DOHH2 (cell line): Measurements from ENCODE around the gene ZNF335.
"Not testable (repeated sequence)": the region's sequence is repeated elsewhere in the genome, so short reads cannot be mapped to it uniquely, and the experiment has no call there.

Experiments used
- H3F3A ChIP-seq: fragments of 200-600 bp; sonication (generic), shearing (Covaris generic); 2 replicates; pipeline ENCODE4 v1.6.0; 2016; ENCODE audit warnings: antibody characterized with exemption, mild to moderate bottlenecking; ENCODE audit not compliant: control insufficient read depth, insufficient read depth
- H3K27ac ChIP-seq: fragments of 200-600 bp; sonication (generic); 2 replicates; pipeline ENCODE4 v1.5.1; 2014; ENCODE audit warnings: low read depth, mild to moderate bottlenecking, low read length, moderate library complexity
- H3K27me3 ChIP-seq: fragments of 200-600 bp; sonication (generic); 2 replicates; pipeline ENCODE4 v1.6.1; 2014; ENCODE audit warnings: mild to moderate bottlenecking, low read length, mixed read lengths; ENCODE audit not compliant: control insufficient read depth
- H3K36me3 ChIP-seq: fragments of 200-600 bp; sonication (generic); 2 replicates; pipeline ENCODE4 v1.6.1; 2014; ENCODE audit warnings: mild to moderate bottlenecking, low read length, moderate library complexity, mixed read lengths; ENCODE audit not compliant: control insufficient read depth
- H3K4me1 ChIP-seq: fragments of 200-600 bp; sonication (generic); 2 replicates; pipeline ENCODE4 v1.6.1; 2014; ENCODE audit warnings: mild to moderate bottlenecking, low read length, mixed read lengths; ENCODE audit not compliant: control insufficient read depth
- H3K4me2 ChIP-seq: fragments of 200-600 bp; sonication (generic); 2 replicates; pipeline ENCODE4 v1.6.0; 2014; ENCODE audit warnings: mild to moderate bottlenecking, low read length, moderate library complexity
- H3K4me3 ChIP-seq: fragments of 200-600 bp; sonication (generic); 2 replicates; pipeline ENCODE4 v1.5.1; 2014; ENCODE audit warnings: mild to moderate bottlenecking, low read length, mixed read lengths
- H3K79me2 ChIP-seq: fragments of 200-600 bp; sonication (generic); 2 replicates; pipeline ENCODE4 v1.6.1; 2014; ENCODE audit warnings: mild to moderate bottlenecking, low read length, mixed read lengths; ENCODE audit not compliant: control insufficient read depth
- H3K9me2 ChIP-seq: fragments of 200-600 bp; sonication (generic); replicated peaks from 2 replicates; pipeline ENCODE4 v1.6.1; 2014; ENCODE audit warnings: mild to moderate bottlenecking, low read length, mixed read lengths; ENCODE audit not compliant: control insufficient read depth
- H3K9me3 ChIP-seq: fragments of 200-600 bp; sonication (generic); 2 replicates; pipeline ENCODE4 v1.6.1; 2014; ENCODE audit warnings: antibody characterized with exemption, low read length, mixed read lengths; ENCODE audit not compliant: control insufficient read depth, insufficient read depth
- H4K20me1 ChIP-seq: fragments of 200-600 bp; sonication (generic); 2 replicates; pipeline ENCODE4 v1.6.0; 2014; ENCODE audit warnings: low read depth, mild to moderate bottlenecking, antibody characterized with exemption, low read length, moderate library complexity; ENCODE audit not compliant: control insufficient read depth, insufficient read depth
- EZH2phosphoT487 ChIP-seq: fragments of 200-600 bp; sonication (generic); IDR thresholded peaks from 2 replicates; pipeline ENCODE4 v1.6.1; 2017; ENCODE audit warnings: borderline replicate concordance, mild to moderate bottlenecking, antibody characterized with exemption, low read length, moderate library complexity, mixed read lengths
- TF ChIP-seq, protein P1 (sequence below): fragments of 200-600 bp; sonication (generic); IDR thresholded peaks from one replicate; pipeline ENCODE4 v1.5.1; 2014; ENCODE audit warnings: antibody characterized with exemption, mild to moderate bottlenecking, low read depth, low read length; ENCODE audit not compliant: poor library complexity, severe bottlenecking

Gene ZNF335

DNA sequence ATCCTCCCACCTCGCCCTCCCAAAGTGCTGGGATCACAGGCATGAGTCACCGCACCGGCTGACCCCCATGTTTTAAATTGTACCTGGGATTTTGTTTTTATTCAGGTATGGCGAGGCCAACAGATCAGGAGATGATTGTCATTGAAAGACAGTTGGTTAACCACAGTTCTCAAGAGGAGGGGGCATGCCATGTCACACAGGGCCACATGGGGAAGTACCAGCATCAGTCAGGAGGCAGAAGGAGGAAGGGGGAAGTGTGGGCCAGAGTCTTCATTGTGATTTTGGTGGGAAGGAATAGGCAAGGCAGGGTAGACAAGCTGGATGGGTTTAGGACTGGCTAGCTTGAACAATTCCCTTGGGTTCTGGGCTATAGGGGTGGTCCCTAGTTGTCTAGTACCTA, 26.8 kb upstream of the ZNF335 start:
- Histone ChIP-seq H3K4me3 (no peak overlapping the region), H3K4me2 (no peak overlapping the region), H3F3A (no peaks in the 10 kb centered on the region), H3K36me3 (no peaks in the 10 kb centered on the region), H3K4me1 (peaks cover 3% of the 10 kb centered on the region; the same call in 1 of the 2 replicates), H3K27me3 (peaks cover 43% of the 10 kb centered on the region), H3K27ac (no peak overlapping the region), H4K20me1 (no peaks in the 10 kb centered on the region), H3K9me3 (no peaks in the 10 kb centered on the region), H3K9me2 (no peaks in the 10 kb centered on the region), H3K79me2 (no peaks in the 10 kb centered on the region)
- TF ChIP-seq, protein P1, sequence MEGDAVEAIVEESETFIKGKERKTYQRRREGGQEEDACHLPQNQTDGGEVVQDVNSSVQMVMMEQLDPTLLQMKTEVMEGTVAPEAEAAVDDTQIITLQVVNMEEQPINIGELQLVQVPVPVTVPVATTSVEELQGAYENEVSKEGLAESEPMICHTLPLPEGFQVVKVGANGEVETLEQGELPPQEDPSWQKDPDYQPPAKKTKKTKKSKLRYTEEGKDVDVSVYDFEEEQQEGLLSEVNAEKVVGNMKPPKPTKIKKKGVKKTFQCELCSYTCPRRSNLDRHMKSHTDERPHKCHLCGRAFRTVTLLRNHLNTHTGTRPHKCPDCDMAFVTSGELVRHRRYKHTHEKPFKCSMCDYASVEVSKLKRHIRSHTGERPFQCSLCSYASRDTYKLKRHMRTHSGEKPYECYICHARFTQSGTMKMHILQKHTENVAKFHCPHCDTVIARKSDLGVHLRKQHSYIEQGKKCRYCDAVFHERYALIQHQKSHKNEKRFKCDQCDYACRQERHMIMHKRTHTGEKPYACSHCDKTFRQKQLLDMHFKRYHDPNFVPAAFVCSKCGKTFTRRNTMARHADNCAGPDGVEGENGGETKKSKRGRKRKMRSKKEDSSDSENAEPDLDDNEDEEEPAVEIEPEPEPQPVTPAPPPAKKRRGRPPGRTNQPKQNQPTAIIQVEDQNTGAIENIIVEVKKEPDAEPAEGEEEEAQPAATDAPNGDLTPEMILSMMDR, result no peak
- no peak for TF ChIP-seq EZH2phosphoT487

DNA sequence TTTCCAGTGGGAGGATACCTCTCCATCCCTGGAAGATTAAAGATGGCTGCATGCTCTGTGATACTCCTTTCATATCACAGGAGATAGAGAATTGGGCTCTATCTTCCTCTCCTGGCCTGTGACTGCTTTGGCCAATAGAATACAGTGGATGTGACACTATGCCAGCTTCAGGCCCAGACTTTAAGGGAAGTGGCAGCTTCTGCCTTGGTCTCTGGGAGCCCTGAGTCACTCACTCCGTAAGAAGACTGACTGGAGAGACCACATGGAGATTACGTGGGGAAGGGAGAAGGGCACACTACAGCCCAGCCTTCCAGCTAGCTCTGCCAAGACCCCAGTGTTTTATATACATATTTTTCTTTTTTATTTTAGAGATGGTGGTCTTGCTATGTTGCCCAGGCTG, 26.3 kb upstream of the ZNF335 start:
- H3K36me3 ChIP-seq, result no peaks in the 10 kb centered on the region
- H3K27me3 ChIP-seq, result peaks cover 43% of the 10 kb centered on the region
- H3K4me1 ChIP-seq, result peaks cover 3% of the 10 kb centered on the region; the same call in 1 of the 2 replicates
- no peak for TF ChIP-seq EZH2phosphoT487
- TF ChIP-seq, protein P1, result no peak
- no peaks in the 10 kb centered on the region for H3K9me3 ChIP-seq
- H3K9me2 ChIP-seq, result no peaks in the 10 kb centered on the region
- no peaks in the 10 kb centered on the region for H3F3A ChIP-seq
- H4K20me1 ChIP-seq, result no peaks in the 10 kb centered on the region
- no peak overlapping the region for H3K27ac ChIP-seq
- no peak overlapping the region for H3K4me3 ChIP-seq
- H3K79me2 ChIP-seq, result no peaks in the 10 kb centered on the region
- no peak overlapping the region for H3K4me2 ChIP-seq

DNA sequence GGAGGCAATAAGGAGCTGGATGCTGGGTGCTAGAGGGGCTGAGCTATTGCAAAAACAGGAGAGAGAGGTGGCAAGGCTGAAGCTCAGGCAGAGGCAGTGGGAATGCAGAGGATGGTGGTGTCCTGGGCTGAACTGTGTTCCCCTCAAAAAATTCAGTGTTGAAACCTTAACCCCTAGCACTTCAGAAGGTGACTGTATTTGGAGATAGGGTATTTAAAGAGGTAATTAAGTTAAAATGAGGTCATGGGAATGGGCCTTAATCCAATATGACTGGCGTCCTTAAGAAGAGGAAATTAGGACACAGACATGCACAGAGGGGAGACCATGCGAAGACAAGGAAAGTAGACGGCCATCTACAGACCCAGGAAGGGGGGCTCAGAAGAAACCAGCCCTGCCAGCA, 25.2 kb upstream of the ZNF335 start:
- H3K27ac ChIP-seq, result no peak overlapping the region
- H3K9me2 ChIP-seq, result no peaks in the 10 kb centered on the region
- H4K20me1 ChIP-seq, result no peaks in the 10 kb centered on the region
- H3K4me2 ChIP-seq, result no peak overlapping the region
- peaks cover 46% of the 10 kb centered on the region for H3K27me3 ChIP-seq
- H3K36me3 ChIP-seq, result no peaks in the 10 kb centered on the region
- H3K4me3 ChIP-seq, result no peak overlapping the region
- H3K9me3 ChIP-seq, result no peaks in the 10 kb centered on the region
- no peaks in the 10 kb centered on the region; the same call in 1 of the 2 replicates for H3F3A ChIP-seq
- H3K4me1 ChIP-seq, result peaks cover 11% of the 10 kb centered on the region
- no peak for TF ChIP-seq EZH2phosphoT487
- TF ChIP-seq, protein P1, result no peak
- no peaks in the 10 kb centered on the region for H3K79me2 ChIP-seq

DNA sequence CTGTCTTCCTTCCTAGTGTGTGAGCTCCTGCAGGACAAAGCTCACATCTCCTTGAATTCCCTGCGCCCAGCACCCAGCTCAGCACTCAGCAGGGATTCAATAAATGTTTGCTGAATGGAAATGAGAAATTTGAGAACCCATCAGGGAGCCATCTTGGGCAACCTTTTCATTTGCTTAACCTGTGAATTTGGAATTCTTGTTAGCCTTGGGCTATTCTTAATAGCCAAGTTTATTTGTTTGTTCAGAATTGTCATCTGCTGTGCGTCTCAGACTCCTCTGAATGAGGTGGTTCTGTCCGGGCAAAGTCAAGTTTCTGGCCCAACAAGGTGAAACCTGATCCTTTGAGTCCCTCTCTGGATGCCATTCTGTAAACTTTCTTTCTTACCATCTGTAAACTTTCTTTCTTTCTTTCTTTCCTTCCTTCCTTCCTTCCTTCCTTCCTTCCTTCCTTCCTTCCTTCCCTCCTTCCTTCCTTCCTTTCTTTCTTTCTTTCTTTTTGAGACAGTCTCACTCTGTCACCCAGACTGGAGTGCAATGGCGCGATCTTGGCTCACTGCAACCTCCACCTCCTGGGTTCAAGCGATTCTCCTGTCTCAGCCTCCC, 23.6 kb upstream of the ZNF335 start:
- not testable (repeated sequence) for H3K9me2 ChIP-seq, H3K79me2 ChIP-seq, H3K27ac ChIP-seq, H3K36me3 ChIP-seq, H3F3A ChIP-seq, H4K20me1 ChIP-seq, H3K9me3 ChIP-seq, H3K4me3 ChIP-seq, H3K4me2 ChIP-seq
- H3K4me1 ChIP-seq, result peaks cover 22% of the 10 kb centered on the region
- H3K27me3 ChIP-seq, result peaks cover 36% of the 10 kb centered on the region
